BLaER1 (cell line): ENCODE results near the gene KRT3.

ENCODE experiments used
- H3K27ac ChIP-seq: shearing (Covaris generic); formaldehyde crosslinking; 2 replicates; pipeline ENCODE4 v1.8.1; 2022
- H3K27me3 ChIP-seq: shearing (Covaris generic); formaldehyde crosslinking; 2 replicates; pipeline ENCODE4 v1.8.1; 2022
- H3K36me3 ChIP-seq: shearing (Covaris generic); formaldehyde crosslinking; 2 replicates; pipeline ENCODE4 v1.8.1; 2022
- H3K4me1 ChIP-seq: shearing (Covaris generic); formaldehyde crosslinking; 2 replicates; pipeline ENCODE4 v1.8.1; 2022
- H3K4me2 ChIP-seq: shearing (Covaris generic); formaldehyde crosslinking; 2 replicates; pipeline ENCODE4 v1.8.1; 2022
- H3K4me3 ChIP-seq: shearing (Covaris generic); formaldehyde crosslinking; 2 replicates; pipeline ENCODE4 v1.8.1; 2022
- H3K9ac ChIP-seq: shearing (Covaris generic); formaldehyde crosslinking; 2 replicates; pipeline ENCODE4 v1.8.1; 2022
- H3K9me3 ChIP-seq: shearing (Covaris generic); formaldehyde crosslinking; 2 replicates; pipeline ENCODE4 v1.8.1; 2022
- H4K20me1 ChIP-seq: shearing (Covaris generic); formaldehyde crosslinking; 2 replicates; pipeline ENCODE4 v1.8.1; 2022
- Cebpa-rat ChIP-seq: shearing (Covaris generic); IDR thresholded peaks from 2 replicates; pipeline ENCODE4 v1.8.1; 2022

The KRT3 gene

GRCh38 chr12:52740584-52740983, 55.3 kb downstream of the KRT3 start:
- no peak for TF ChIP-seq Cebpa-rat
- H3K9ac ChIP-seq = no peak overlapping the region
- no peaks in the 10 kb centered on the region for H3K36me3 ChIP-seq
- no peak overlapping the region for H3K4me2 ChIP-seq
- H3K4me3 ChIP-seq = no peak overlapping the region
- no peak overlapping the region for H3K27ac ChIP-seq
- no peaks in the 10 kb centered on the region for H4K20me1 ChIP-seq
- no peaks in the 10 kb centered on the region for H3K9me3 ChIP-seq
- no peaks in the 10 kb centered on the region for H3K4me1 ChIP-seq
- H3K27me3 ChIP-seq = no peaks in the 10 kb centered on the region

DNA sequence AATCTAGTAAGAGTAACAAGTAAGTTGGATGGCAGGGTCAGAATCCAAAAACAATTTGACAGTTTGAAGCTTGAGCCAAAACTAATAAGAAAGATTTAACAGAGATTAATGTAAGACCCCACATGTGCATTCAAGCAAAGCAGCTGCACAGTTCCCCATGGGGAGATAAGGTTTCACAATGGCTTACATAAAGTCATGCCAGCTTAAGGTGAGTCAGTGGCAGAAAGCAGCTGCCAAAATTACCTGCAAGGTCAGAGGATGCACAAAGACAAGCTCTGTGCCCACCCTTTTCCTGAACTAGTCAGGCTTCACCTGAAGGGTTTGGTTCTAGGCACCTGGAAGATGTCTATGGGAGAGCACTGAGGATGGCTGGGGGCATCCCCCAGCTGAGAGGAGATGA, 56.0 kb downstream of the KRT3 start:
- no peaks in the 10 kb centered on the region for H3K9me3 ChIP-seq
- no peaks in the 10 kb centered on the region for H3K36me3 ChIP-seq
- no peaks in the 10 kb centered on the region for H3K4me1 ChIP-seq
- H3K9ac ChIP-seq = no peak overlapping the region
- H3K4me3 ChIP-seq = no peak overlapping the region
- no peak for TF ChIP-seq Cebpa-rat
- H3K27me3 ChIP-seq = no peaks in the 10 kb centered on the region
- no peak overlapping the region for H3K27ac ChIP-seq
- H3K4me2 ChIP-seq = no peak overlapping the region
- H4K20me1 ChIP-seq = no peaks in the 10 kb centered on the region
